Activated CD4-positive, alpha-beta T cell treated with anti-CD3 and anti-CD28 coated beads for 36 hours (primary cell): ENCODE measurements around the gene GLIPR1. TPM values are rescaled to one million over a fixed set of nuclear protein-coding genes. Genes with fewer than 3 reads are reported as not detected.
A peak's percentile ranks its signal among the peaks of the same experiment; 100 is the strongest.

Experiments
- ATAC-seq: fragments of 200-7000 bp; cut with Tn5 transposase; one replicate; pipeline ENCODE4 v1.10.0; 2021; ENCODE audit warnings: mild to moderate bottlenecking, moderate library complexity
- CTCF ChIA-PET: fragments of 350-600 bp; sonication (Branson Sonifier 250); formaldehyde crosslinking; loops from one replicate; lab custom pipeline; 2021; ENCODE audit warnings: antibody characterized with exemption; lab: Charles Lee
- POLR2A ChIA-PET: fragments of 350-600 bp; sonication (Branson Sonifier 250); formaldehyde crosslinking; loops from one replicate; lab custom pipeline; 2021; ENCODE audit warnings: antibody characterized with exemption, inconsistent platforms; lab: Charles Lee
- DNase-seq: peaks from one replicate; pipeline ENCODE4 v3.0.0-alpha.2; 2020
- H3K27ac Mint-ChIP-seq: one replicate; pipeline ENCODE4 v1.8.0; 2021; ENCODE audit warnings: mixed read lengths
- H3K27me3 Mint-ChIP-seq: one replicate; pipeline ENCODE4 v1.8.0; 2021; ENCODE audit warnings: mixed read lengths
- H3K36me3 Mint-ChIP-seq: one replicate; pipeline ENCODE4 v1.8.0; 2021; ENCODE audit warnings: low read depth, mixed read lengths
- H3K4me1 Mint-ChIP-seq: one replicate; pipeline ENCODE4 v1.8.0; 2021; ENCODE audit warnings: mixed read lengths
- H3K4me3 Mint-ChIP-seq: one replicate; pipeline ENCODE4 v1.8.0; 2021; ENCODE audit warnings: mild to moderate bottlenecking, moderate library complexity, mixed read lengths
- H3K9me3 Mint-ChIP-seq: one replicate; pipeline ENCODE4 v1.8.0; 2021; ENCODE audit warnings: low read depth, mixed read lengths
- intact Hi-C, 2 experiments: fragments of 100-400 bp; cut with DNase I in 1 of 2; cut with micrococcal nuclease in 1 of 2; formaldehyde crosslinking; loops; one replicate each; pipeline versions ENCODE4 v1.14.2 to v1.15.1; 2022 to 2024; cut with DNase I, micrococcal nuclease
- total RNA-seq, 2 experiments: library from RNA; stranded (reverse); gene quantifications; one replicate each; pipeline ENCODE4 v1.2.3, GENCODE V29; 2021

The GLIPR1 gene
- total RNA-seq, 2 experiments from 2014 or later, result 8.7 to 9.3 TPM

- peaks cover 59% of the 10 kb centered on the region for H3K4me1 Mint-ChIP-seq
These were observed 6.8 kb downstream of the GLIPR1 start for GRCh38 chr12:75487308-75487707.

GRCh38 chr12:75488553-75488952 lies 8.0 kb downstream of the GLIPR1 start:
- no peak overlapping the region for H3K27ac Mint-ChIP-seq

More at GRCh38 chr12:75487308-75487707, 6.8 kb downstream of the GLIPR1 start:
- DNase-seq, result no peak
- Mint-ChIP-seq H3K9me3 (no peaks in the 10 kb centered on the region), H3K36me3 (peaks cover 19% of the 10 kb centered on the region), H3K27ac (no peak overlapping the region), H3K4me3 (no peak overlapping the region), H3K27me3 (no peaks in the 10 kb centered on the region)
- ATAC-seq, result no peak
- POLR2A ChIA-PET, result no interaction called here
- intact Hi-C loops, result loop anchor here (10.0 kb wide), 2 partner anchors 667 to 967 kb away; no protein-coding TSS in a partner anchor
- CTCF ChIA-PET, result interaction anchor here (6.9 kb wide), 1 partner anchor 12 kb away, joined by 147 read pairs; no protein-coding TSS in a partner anchor

DNA sequence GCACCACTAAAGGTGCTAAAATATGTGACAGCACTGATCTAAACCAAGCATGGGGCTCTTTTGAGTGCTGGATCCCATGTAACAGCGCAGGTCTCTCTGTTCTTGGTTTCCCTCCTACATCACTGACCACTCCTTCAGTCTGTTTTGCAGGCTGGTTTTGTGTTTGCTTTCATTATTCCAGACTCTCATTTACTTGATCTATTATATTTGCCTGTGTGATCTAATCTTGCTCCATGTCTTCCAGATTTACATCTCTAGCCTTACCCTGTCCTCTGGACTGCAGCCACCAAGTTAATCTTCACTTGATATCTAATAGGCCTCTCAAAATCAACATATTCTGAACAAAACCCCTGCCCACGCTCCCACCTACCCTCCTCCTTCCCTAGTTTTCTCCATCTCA lies 8.6 kb downstream of the GLIPR1 start:
- Mint-ChIP-seq H3K27ac (peak overlapping the region; percentile 87), H3K9me3 (no peaks in the 10 kb centered on the region), H3K4me3 (peak overlapping the region; percentile 10), H3K27me3 (no peaks in the 10 kb centered on the region), H3K4me1 (peaks cover 50% of the 10 kb centered on the region), H3K36me3 (peaks cover 12% of the 10 kb centered on the region)
- CTCF ChIA-PET, result interaction anchor here (0.5 to 2.3 kb wide), 8 partner anchors 9 to 561 kb away, joined by 3 to 9 read pairs (median 3); partner anchors contain the start of gene GLIPR1
- DNase-seq, result no peak
- ATAC-seq, result peak; percentile 6
- intact Hi-C loops, result loop anchor here (1.0 to 10.0 kb wide), 5 partner anchors 9 to 966 kb away; partner anchors contain the start of genes GLIPR1 (in 2 of the 2) and KRR1 (in 2 of the 2)
- POLR2A ChIA-PET, result interaction anchor here (0.6 to 1.9 kb wide), 5 partner anchors 9 to 559 kb away, joined by 3 to 10 read pairs (median 3); partner anchors contain the start of genes GLIPR1 and KRR1

More at GRCh38 chr12:75488553-75488952, 8.0 kb downstream of the GLIPR1 start:
- POLR2A ChIA-PET, result interaction anchor here (1.9 kb wide), 1 partner anchor 23 kb away, joined by 6 read pairs; the partner anchor contains the start of gene KRR1
- CTCF ChIA-PET, result interaction anchor here (0.5 to 2.3 kb wide), 6 partner anchors 8 to 384 kb away, joined by 3 to 9 read pairs (median 4); partner anchors contain the start of gene GLIPR1
- intact Hi-C loops, result loop anchor here (2.0 to 10.0 kb wide), 3 partner anchors 22 to 966 kb away; partner anchors contain the start of gene KRR1 (in 1 of the 2)
- Mint-ChIP-seq H3K4me1 (peaks cover 52% of the 10 kb centered on the region), H3K4me3 (no peak overlapping the region), H3K9me3 (no peaks in the 10 kb centered on the region), H3K36me3 (peaks cover 15% of the 10 kb centered on the region), H3K27me3 (no peaks in the 10 kb centered on the region)
- DNase-seq (peak; percentile 34), ATAC-seq (no peak)

- intact Hi-C loops, result loop anchor here (1.0 to 10.0 kb wide), 5 partner anchors 9 to 965 kb away; partner anchors contain the start of genes GLIPR1 (in 2 of the 2) and KRR1 (in 2 of the 2)
- Mint-ChIP-seq H3K36me3 (peaks cover 13% of the 10 kb centered on the region), H3K27ac (peak overlapping the region; percentile 87), H3K4me1 (peaks cover 44% of the 10 kb centered on the region), H3K4me3 (peak overlapping the region; percentile 10), H3K27me3 (no peaks in the 10 kb centered on the region), H3K9me3 (no peaks in the 10 kb centered on the region)
- ChIA-PET POLR2A (interaction anchor here (0.6 to 1.9 kb wide), 5 partner anchors 9 to 558 kb away, joined by 3 to 10 read pairs (median 3); partner anchors contain the start of genes GLIPR1 and KRR1), CTCF (interaction anchor here (0.6 to 2.3 kb wide), 5 partner anchors 9 to 561 kb away, joined by 3 to 9 read pairs (median 3); partner anchors contain the start of gene GLIPR1)
- peak; percentile 97 for ATAC-seq
- peak; percentile 57 for DNase-seq
These were observed 9.2 kb downstream of the GLIPR1 start for GRCh38 chr12:75489613-75490210.

GRCh38 chr12:75491169-75491568 lies 10.6 kb downstream of the GLIPR1 start:
- DNase-seq (no peak), ATAC-seq (no peak)
- ChIA-PET CTCF (no interaction called here), POLR2A (no interaction called here)
- Mint-ChIP-seq H3K4me1 (peaks cover 35% of the 10 kb centered on the region), H3K27ac (no peak overlapping the region), H3K36me3 (peaks cover 14% of the 10 kb centered on the region), H3K9me3 (no peaks in the 10 kb centered on the region), H3K4me3 (no peak overlapping the region), H3K27me3 (no peaks in the 10 kb centered on the region)
- intact Hi-C loops, result no loop called here

GRCh38 chr12:75503459-75503858 lies 22.9 kb downstream of the GLIPR1 start:
- POLR2A ChIA-PET, result no interaction called here
- no peak overlapping the region for H3K4me3 Mint-ChIP-seq
- DNase-seq, result no peak
- H3K9me3 Mint-ChIP-seq, result no peaks in the 10 kb centered on the region
- H3K36me3 Mint-ChIP-seq, result peaks cover 40% of the 10 kb centered on the region
- CTCF ChIA-PET, result interaction anchor here (0.5 to 12.3 kb wide), 5 partner anchors 12 to 99 kb away, joined by 3 to 147 read pairs (median 8); partner anchors contain the start of gene GLIPR1
- intact Hi-C loops, result no loop called here
- no peak overlapping the region for H3K27ac Mint-ChIP-seq
- ATAC-seq, result no peak
- H3K27me3 Mint-ChIP-seq, result no peaks in the 10 kb centered on the region
- peaks cover 11% of the 10 kb centered on the region for H3K4me1 Mint-ChIP-seq

DNA sequence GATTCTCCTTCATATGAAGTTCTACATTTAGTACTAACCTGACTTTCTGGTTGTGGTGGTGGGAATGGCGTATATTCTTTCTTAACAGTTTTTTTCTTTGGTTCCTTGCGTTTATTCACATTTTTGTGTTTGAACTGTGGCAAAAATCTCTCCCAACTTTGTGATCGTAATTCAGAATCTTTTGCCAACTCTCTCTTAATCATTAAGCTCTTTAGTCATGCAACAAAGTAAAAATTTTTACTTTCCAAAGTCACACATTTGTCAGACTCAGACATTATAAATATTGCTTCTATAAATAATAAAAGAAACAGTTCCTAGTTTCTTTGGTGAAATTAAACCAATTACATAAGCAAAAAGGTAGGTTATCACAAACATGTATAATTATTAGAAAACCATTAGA lies 23.3 kb downstream of the GLIPR1 start:
- Mint-ChIP-seq H3K9me3 (no peaks in the 10 kb centered on the region), H3K27me3 (no peaks in the 10 kb centered on the region), H3K4me3 (no peak overlapping the region), H3K36me3 (peaks cover 36% of the 10 kb centered on the region), H3K27ac (no peak overlapping the region), H3K4me1 (peaks cover 15% of the 10 kb centered on the region)
- intact Hi-C loops, result loop anchor here in 1 of 2 experiments (2.0 kb wide), 1 partner anchor 65 kb away; no protein-coding TSS in a partner anchor
- CTCF ChIA-PET, result interaction anchor here (0.5 to 12.3 kb wide), 6 partner anchors 12 to 169 kb away, joined by 3 to 147 read pairs (median 8); partner anchors contain the start of genes GLIPR1 and GLIPR1L1
- DNase-seq, result no peak
- POLR2A ChIA-PET, result no interaction called here
- no peak for ATAC-seq

DNA sequence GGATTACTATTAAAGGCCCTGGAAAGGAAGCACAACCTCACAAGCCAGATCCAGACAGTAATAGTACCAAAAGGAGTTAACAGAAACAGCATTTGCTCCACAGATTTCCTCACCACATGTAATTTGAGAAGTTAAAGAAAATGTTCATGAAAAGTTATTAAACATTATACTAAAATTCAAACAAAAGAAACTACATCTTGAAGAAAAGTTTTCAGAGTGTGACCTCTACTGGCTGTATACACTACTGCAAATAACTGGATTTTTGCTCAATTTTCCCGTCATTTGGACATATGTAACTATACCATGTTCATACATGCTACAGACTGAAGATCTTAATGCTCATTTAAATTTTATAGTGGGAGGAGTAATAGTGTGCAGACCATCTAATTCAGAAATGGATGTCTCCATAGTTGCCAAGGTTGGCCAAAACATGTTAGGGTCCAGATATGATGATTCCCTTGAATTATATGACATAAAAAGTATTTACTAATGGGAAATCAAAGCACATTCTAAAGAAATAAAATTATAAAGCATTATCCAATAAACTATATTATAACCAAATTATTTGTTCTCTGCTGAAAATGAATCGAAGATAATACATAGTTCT lies 25.3 kb downstream of the GLIPR1 start:
- ChIA-PET CTCF (interaction anchor here (1.0 to 12.3 kb wide), 5 partner anchors 10 to 171 kb away, joined by 5 to 147 read pairs (median 6); partner anchors contain the start of genes GLIPR1, GLIPR1L1 and GLIPR1L2), POLR2A (no interaction called here)
- DNase-seq (no peak), ATAC-seq (no peak)
- no peaks in the 10 kb centered on the region for H3K27me3 Mint-ChIP-seq
- H3K4me3 Mint-ChIP-seq, result no peak overlapping the region
- intact Hi-C loops, result loop anchor here (1.0 to 5.0 kb wide), 4 partner anchors 67 to 172 kb away; partner anchors contain the start of genes GLIPR1L1 (in 2 of the 2) and GLIPR1L2 (in 1 of the 2)
- H3K4me1 Mint-ChIP-seq, result peaks cover 30% of the 10 kb centered on the region
- H3K27ac Mint-ChIP-seq, result peak overlapping the region; percentile 11
- H3K36me3 Mint-ChIP-seq, result peaks cover 38% of the 10 kb centered on the region
- H3K9me3 Mint-ChIP-seq, result no peaks in the 10 kb centered on the region

GRCh38 chr12:75507086-75507485 lies 26.5 kb downstream of the GLIPR1 start:
- H3K4me1 Mint-ChIP-seq, result peaks cover 35% of the 10 kb centered on the region
- no peak overlapping the region for H3K4me3 Mint-ChIP-seq
- H3K27me3 Mint-ChIP-seq, result no peaks in the 10 kb centered on the region
- DNase-seq, result no peak
- H3K27ac Mint-ChIP-seq, result peak overlapping the region; percentile 22
- ATAC-seq, result no peak
- intact Hi-C loops, result loop anchor here in 1 of 2 experiments (5.0 kb wide), 1 partner anchor 70 kb away; no protein-coding TSS in a partner anchor
- ChIA-PET CTCF (interaction anchor here (0.6 to 3.1 kb wide), 9 partner anchors 9 to 174 kb away, joined by 3 to 35 read pairs (median 4); partner anchors contain the start of genes GLIPR1, GLIPR1L1 and GLIPR1L2), POLR2A (interaction anchor here (1.2 kb wide), 1 partner anchor 23 kb away, joined by 3 read pairs; no protein-coding TSS in a partner anchor)
- H3K9me3 Mint-ChIP-seq, result no peaks in the 10 kb centered on the region
- peaks cover 40% of the 10 kb centered on the region for H3K36me3 Mint-ChIP-seq

DNA sequence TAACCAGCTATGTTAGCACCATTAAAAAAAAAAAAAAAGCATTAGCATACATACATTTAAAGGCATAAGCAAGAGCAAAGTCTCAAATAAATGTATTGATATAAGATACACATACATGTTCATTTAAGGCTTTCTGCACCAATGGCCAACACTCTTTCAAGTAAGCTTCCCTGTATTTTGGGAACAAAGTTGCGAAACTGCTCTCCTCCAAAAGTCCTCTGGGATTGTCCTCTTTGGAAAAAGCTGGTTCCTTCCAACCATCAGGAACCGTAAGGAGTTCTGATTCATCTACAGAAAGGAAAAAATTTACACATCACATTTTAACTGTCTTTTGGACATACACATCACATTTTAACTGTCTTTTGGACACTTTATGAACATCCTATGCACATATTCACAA lies 27.6 kb downstream of the GLIPR1 start:
- no peak for DNase-seq
- peaks cover 40% of the 10 kb centered on the region for H3K36me3 Mint-ChIP-seq
- no peak overlapping the region for H3K4me3 Mint-ChIP-seq
- ATAC-seq, result no peak
- no peaks in the 10 kb centered on the region for H3K27me3 Mint-ChIP-seq
- H3K27ac Mint-ChIP-seq, result peak overlapping the region; percentile 7
- H3K9me3 Mint-ChIP-seq, result no peaks in the 10 kb centered on the region
- POLR2A ChIA-PET, result interaction anchor here (0.6 to 1.2 kb wide), 2 partner anchors 24 to 525 kb away, joined by 3 read pairs; no protein-coding TSS in a partner anchor
- H3K4me1 Mint-ChIP-seq, result peaks cover 36% of the 10 kb centered on the region
- CTCF ChIA-PET, result interaction anchor here (1.1 to 3.1 kb wide), 8 partner anchors 11 to 175 kb away, joined by 3 to 35 read pairs (median 6); partner anchors contain the start of genes GLIPR1 and GLIPR1L1
- intact Hi-C loops, result loop anchor here in 1 of 2 experiments (5.0 kb wide), 1 partner anchor 71 kb away; no protein-coding TSS in a partner anchor
